A673 (cell line): ENCODE results near the gene PSTK. TPM values are rescaled to one million over a fixed set of nuclear protein-coding genes. Genes with fewer than 3 reads are reported as not detected.

Experiments used
- BruUV-seq: library from RNA; stranded (reverse); fragments of 400-500 nt; replicated peaks from 2 replicates; lab custom pipeline; 2021; lab: Mats Ljungman, UMichigan
- CTCF ChIA-PET: fragments of 300-600 bp; sonication (Branson Sonifier 250); formaldehyde crosslinking; loops from one replicate; lab custom pipeline; 2022; ENCODE audit warnings: antibody characterized with exemption; lab: Charles Lee
- POLR2A ChIA-PET: fragments of 300-600 bp; sonication (Branson Sonifier 250); formaldehyde crosslinking; loops from one replicate; lab custom pipeline; 2022; ENCODE audit warnings: antibody characterized with exemption; ENCODE audit not compliant: low non-redundant PET; lab: Charles Lee
- DNase-seq: peaks from one replicate; pipeline ENCODE4 v3.0.0-alpha.2; 2015; ENCODE audit warnings: low spot score
- H3K27ac ChIP-seq: fragments of 200-600 bp; sonication (generic); 2 replicates; pipeline ENCODE4 v1.5.1; 2016; ENCODE audit warnings: mixed run types, low read depth, mild to moderate bottlenecking, mixed read lengths, antibody characterized with exemption, low read length; ENCODE audit not compliant: poor library complexity, severe bottlenecking
- H3K27me3 ChIP-seq: fragments of 200-600 bp; sonication (generic); replicated peaks from 2 replicates; pipeline ENCODE4 v1.6.1; 2017; ENCODE audit warnings: mixed run types, low read depth, mild to moderate bottlenecking, mixed read lengths, antibody characterized with exemption, low read length; ENCODE audit not compliant: insufficient read depth, poor library complexity
- H3K36me3 ChIP-seq: fragments of 200-600 bp; sonication (generic); 2 replicates; pipeline ENCODE4 v1.6.1; 2016; ENCODE audit warnings: mixed run types, mild to moderate bottlenecking, mixed read lengths, antibody characterized with exemption, low read length; ENCODE audit not compliant: insufficient read depth, poor library complexity, severe bottlenecking
- H3K4me1 ChIP-seq: fragments of 200-600 bp; sonication (generic); 2 replicates; pipeline ENCODE4 v1.6.1; 2017; ENCODE audit warnings: mixed run types, mild to moderate bottlenecking, mixed read lengths, antibody characterized with exemption, low read length; ENCODE audit not compliant: insufficient read depth, poor library complexity, severe bottlenecking
- H3K4me3 ChIP-seq: fragments of 200-600 bp; sonication (generic); 2 replicates; pipeline ENCODE4 v1.5.1; 2016; ENCODE audit warnings: low read depth, mixed run types, mild to moderate bottlenecking, mixed read lengths, low read length; ENCODE audit not compliant: poor library complexity, severe bottlenecking
- H3K9me3 ChIP-seq: fragments of 200-600 bp; sonication (generic); 2 replicates; pipeline ENCODE4 v1.6.1; 2016; ENCODE audit warnings: mixed run types, low read depth, mild to moderate bottlenecking, mixed read lengths, antibody characterized with exemption, low read length; ENCODE audit not compliant: poor library complexity, severe bottlenecking
- EZH2 ChIP-seq: fragments of 200-600 bp; sonication (generic); IDR thresholded peaks from 2 replicates; pipeline ENCODE4 v1.6.1; 2017; ENCODE audit warnings: borderline replicate concordance, low read depth, mild to moderate bottlenecking, mixed read lengths, antibody characterized with exemption, low read length; ENCODE audit not compliant: poor library complexity, severe bottlenecking
- intact Hi-C: fragments of 100-400 bp; cut with micrococcal nuclease; formaldehyde crosslinking; loops from one replicate; pipeline ENCODE4 v1.10.0; 2022; ENCODE audit not compliant: unreplicated experiment
- total RNA-seq: library from RNA; stranded (reverse); gene quantifications from 2 replicates; pipeline ENCODE4 v1.2.3, GENCODE V29; 2021
- TF ChIP-seq, protein P1 (sequence below): fragments of 300-800, 200-600 bp; sonication (generic); conservative IDR thresholded peaks from 2 replicates; pipeline ENCODE4 v1.5.1; 2017; ENCODE audit warnings: low read depth, mild to moderate bottlenecking, antibody characterized with exemption, low read length, moderate library complexity, mixed read lengths

The PSTK gene
- total RNA-seq, 1 experiment from 2014 or later = 5.7 TPM

GRCh38 chr10:123027861-123028260 is 47.7 kb downstream of the PSTK start:
- H3K9me3 ChIP-seq = no peaks in the 10 kb centered on the region
- intact Hi-C loops = no loop called here
- TF ChIP-seq, protein P1, sequence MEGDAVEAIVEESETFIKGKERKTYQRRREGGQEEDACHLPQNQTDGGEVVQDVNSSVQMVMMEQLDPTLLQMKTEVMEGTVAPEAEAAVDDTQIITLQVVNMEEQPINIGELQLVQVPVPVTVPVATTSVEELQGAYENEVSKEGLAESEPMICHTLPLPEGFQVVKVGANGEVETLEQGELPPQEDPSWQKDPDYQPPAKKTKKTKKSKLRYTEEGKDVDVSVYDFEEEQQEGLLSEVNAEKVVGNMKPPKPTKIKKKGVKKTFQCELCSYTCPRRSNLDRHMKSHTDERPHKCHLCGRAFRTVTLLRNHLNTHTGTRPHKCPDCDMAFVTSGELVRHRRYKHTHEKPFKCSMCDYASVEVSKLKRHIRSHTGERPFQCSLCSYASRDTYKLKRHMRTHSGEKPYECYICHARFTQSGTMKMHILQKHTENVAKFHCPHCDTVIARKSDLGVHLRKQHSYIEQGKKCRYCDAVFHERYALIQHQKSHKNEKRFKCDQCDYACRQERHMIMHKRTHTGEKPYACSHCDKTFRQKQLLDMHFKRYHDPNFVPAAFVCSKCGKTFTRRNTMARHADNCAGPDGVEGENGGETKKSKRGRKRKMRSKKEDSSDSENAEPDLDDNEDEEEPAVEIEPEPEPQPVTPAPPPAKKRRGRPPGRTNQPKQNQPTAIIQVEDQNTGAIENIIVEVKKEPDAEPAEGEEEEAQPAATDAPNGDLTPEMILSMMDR = no peak
- no peak for TF ChIP-seq EZH2
- no peaks in the 10 kb centered on the region for H3K36me3 ChIP-seq
- H3K4me3 ChIP-seq = no peak overlapping the region
- CTCF ChIA-PET = no interaction called here
- H3K27ac ChIP-seq = no peak overlapping the region
- H3K4me1 ChIP-seq = no peaks in the 10 kb centered on the region
- POLR2A ChIA-PET = no interaction called here
- no TSS peak for BruUV-seq
- no peaks in the 10 kb centered on the region for H3K27me3 ChIP-seq
- DNase-seq = no peak

DNA sequence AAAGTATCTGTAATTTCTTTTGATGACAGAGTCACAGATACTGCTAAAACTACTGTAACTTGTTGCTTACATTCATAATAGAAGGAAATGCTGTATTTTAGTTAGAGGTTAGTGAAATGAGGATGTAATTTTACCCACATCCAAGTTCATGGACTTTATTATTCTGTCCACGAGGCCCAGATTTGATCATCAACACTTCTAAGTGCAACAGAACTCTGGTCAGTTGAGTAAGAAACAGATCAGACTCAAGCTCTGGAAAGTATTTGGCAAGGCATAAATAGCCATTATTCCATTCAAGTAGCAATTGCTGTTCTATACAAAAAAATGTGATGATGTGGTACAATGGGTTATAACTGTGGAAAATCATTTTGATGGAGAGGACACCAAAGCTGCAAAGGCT is 50.9 kb downstream of the PSTK start:
- no peak for TF ChIP-seq EZH2
- TF ChIP-seq, protein P1 = no peak
- Histone ChIP-seq H3K4me3 (no peak overlapping the region), H3K36me3 (no peaks in the 10 kb centered on the region), H3K4me1 (no peaks in the 10 kb centered on the region), H3K9me3 (no peaks in the 10 kb centered on the region), H3K27ac (no peak overlapping the region), H3K27me3 (no peaks in the 10 kb centered on the region)
- intact Hi-C loops = no loop called here
- BruUV-seq = no TSS peak
- CTCF ChIA-PET = no interaction called here
- POLR2A ChIA-PET = no interaction called here
- no peak for DNase-seq

DNA sequence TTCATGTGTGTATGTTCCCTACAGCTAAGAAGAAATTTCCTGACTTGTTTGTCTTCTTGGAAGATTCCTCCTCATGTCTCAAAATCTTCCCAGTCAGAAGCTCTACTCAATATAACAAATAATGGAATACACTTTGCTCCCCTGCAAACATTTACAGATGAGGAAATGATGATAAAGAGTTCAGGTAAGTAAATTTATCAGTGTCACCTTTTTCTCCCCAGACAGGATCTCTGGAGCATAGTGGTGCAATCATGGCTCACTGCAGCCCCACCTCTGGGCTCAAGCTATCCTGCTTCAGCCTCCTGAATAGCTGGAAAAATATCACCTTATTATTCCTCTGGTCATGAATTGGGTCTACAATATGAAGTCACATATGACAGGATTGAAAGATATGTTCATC is 54.1 kb downstream of the PSTK start:
- Histone ChIP-seq H3K9me3 (no peaks in the 10 kb centered on the region), H3K4me1 (no peaks in the 10 kb centered on the region), H3K27me3 (no peaks in the 10 kb centered on the region), H3K4me3 (no peak overlapping the region), H3K27ac (no peak overlapping the region), H3K36me3 (no peaks in the 10 kb centered on the region)
- no peak for TF ChIP-seq EZH2
- TF ChIP-seq, protein P1 = no peak
- ChIA-PET POLR2A (no interaction called here), CTCF (no interaction called here)
- no peak for DNase-seq
- no TSS peak for BruUV-seq
- intact Hi-C loops = no loop called here
